Lung (tissue), 12 donors: Measurements from ENCODE around the gene RHEBL1. TPM values are rescaled to one million over a fixed set of nuclear protein-coding genes. Genes with fewer than 3 reads are reported as not detected.

Experiments used
- ATAC-seq: fragments of 200-7000 bp; cut with Tn5 transposase; one replicate; pipeline ENCODE4 v1.9.1; 2020; ENCODE audit warnings: moderate number of reproducible peaks; ENCODE audit not compliant: insufficient read depth, low FRiP score
- DNase-seq, 3 donors: peaks; one replicate each; pipeline ENCODE4 v3.0.0-alpha.2; 2013 to 2017
- H3K27ac ChIP-seq, 2 donors: one replicate each; pipeline ENCODE4 v1.5.1; 2013; ENCODE audit warnings: mild to moderate bottlenecking in 2 of 2, moderate library complexity in 2 of 2, control low read depth in 1 of 2, inconsistent platforms in 1 of 2, low read depth in 1 of 2, low read length in 1 of 2
- H3K27me3 ChIP-seq, 3 donors: one replicate each; pipeline ENCODE4 v1.5.1; 2013; ENCODE audit warnings: low read length in 2 of 3; ENCODE audit not compliant: control insufficient read depth in 3 of 3, insufficient read depth in 3 of 3
- H3K36me3 ChIP-seq, 4 donors: one replicate each; pipeline ENCODE4 v1.5.1; 2013; ENCODE audit warnings: low read length in 4 of 4, mild to moderate bottlenecking in 1 of 4, moderate library complexity in 1 of 4; ENCODE audit not compliant: control insufficient read depth in 4 of 4, insufficient read depth in 4 of 4
- H3K4me1 ChIP-seq, 5 donors: one replicate each; pipeline ENCODE4 v1.5.1; 2013; ENCODE audit warnings: low read length in 5 of 5, mild to moderate bottlenecking in 2 of 5, moderate library complexity in 1 of 5; ENCODE audit not compliant: control insufficient read depth in 5 of 5, insufficient read depth in 5 of 5
- H3K4me3 ChIP-seq: one replicate; pipeline ENCODE4 v1.5.1; 2013; ENCODE audit warnings: mild to moderate bottlenecking, control low read depth, moderate library complexity
- H3K9ac ChIP-seq, 2 donors: one replicate each; pipeline ENCODE4 v1.5.1; 2013; ENCODE audit warnings: low read length in 2 of 2, control low read depth in 1 of 2; ENCODE audit not compliant: insufficient read depth in 1 of 2
- H3K9me3 ChIP-seq, 4 donors: one replicate each; pipeline ENCODE4 v1.5.1; 2013; ENCODE audit warnings: low read length in 3 of 4, mild to moderate bottlenecking in 1 of 4, moderate library complexity in 1 of 4; ENCODE audit not compliant: control insufficient read depth in 4 of 4, insufficient read depth in 3 of 4
- WGBS, 2 donors: extraction: QIAGEN DNeasy Blood & Tissue Kit; methylation state at CpG; one replicate each; pipeline ENCODE4 v1.1.7; 2013; 5-methylcytosine and 5-hydroxymethylcytosine counted together
- polyA plus RNA-seq, 2 donors: library from polyadenylated mRNA; stranded (reverse); fragments of 200-250 nt; gene quantifications; one replicate each; pipeline ENCODE4 v1.2.1, GENCODE V29; 2013
- total RNA-seq, 2 donors: library from RNA; depleted of rRNA in 1 of 2; stranded (reverse); fragments of >200 nt in 1 of 2; gene quantifications; one replicate each; pipeline ENCODE4 v1.2.1, GENCODE V29; 2014 to 2021
- TF ChIP-seq, protein P1 (sequence below): IDR thresholded peaks from 2 replicates; pipeline ENCODE4 v1.5.1; 2012; ENCODE audit warnings: mild to moderate bottlenecking; ENCODE audit errors: control extremely low read depth, extremely low read depth
- donor health status: control.
- donor health status: control.
- donor health status: Bipolar disorder and iron deficiency.
- donor health status: healthy.
- donor health status: DM: yes; HTN: yes; CAD: no.

Gene RHEBL1
- total and polyA plus RNA-seq, 4 donors = 0.51 to 2.6 (median 2.1) TPM

DNA sequence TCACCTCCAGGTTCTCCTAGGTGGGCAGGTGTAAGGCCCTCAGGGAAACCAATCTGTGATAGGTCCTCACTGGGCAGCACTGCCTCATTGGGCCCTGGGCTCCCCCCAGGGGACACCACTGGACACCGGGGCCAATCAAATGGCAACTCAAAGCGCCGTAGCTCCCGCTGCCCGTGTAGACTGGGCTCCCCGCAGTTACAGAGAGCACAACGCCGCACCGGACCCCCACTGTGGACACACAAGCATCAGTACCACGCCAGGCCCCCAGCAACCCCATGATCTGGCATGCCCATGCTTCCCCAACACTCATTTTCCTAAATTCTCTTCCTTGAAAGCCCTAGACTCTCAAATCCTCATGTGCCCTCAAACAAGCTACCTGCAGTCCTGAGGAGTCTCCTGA is 15.3 kb downstream of the RHEBL1 start:
- no peak overlapping the region for H3K4me3 ChIP-seq
- TF ChIP-seq, protein P1, sequence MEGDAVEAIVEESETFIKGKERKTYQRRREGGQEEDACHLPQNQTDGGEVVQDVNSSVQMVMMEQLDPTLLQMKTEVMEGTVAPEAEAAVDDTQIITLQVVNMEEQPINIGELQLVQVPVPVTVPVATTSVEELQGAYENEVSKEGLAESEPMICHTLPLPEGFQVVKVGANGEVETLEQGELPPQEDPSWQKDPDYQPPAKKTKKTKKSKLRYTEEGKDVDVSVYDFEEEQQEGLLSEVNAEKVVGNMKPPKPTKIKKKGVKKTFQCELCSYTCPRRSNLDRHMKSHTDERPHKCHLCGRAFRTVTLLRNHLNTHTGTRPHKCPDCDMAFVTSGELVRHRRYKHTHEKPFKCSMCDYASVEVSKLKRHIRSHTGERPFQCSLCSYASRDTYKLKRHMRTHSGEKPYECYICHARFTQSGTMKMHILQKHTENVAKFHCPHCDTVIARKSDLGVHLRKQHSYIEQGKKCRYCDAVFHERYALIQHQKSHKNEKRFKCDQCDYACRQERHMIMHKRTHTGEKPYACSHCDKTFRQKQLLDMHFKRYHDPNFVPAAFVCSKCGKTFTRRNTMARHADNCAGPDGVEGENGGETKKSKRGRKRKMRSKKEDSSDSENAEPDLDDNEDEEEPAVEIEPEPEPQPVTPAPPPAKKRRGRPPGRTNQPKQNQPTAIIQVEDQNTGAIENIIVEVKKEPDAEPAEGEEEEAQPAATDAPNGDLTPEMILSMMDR = no peak
- 95% methylated on average over 10 of the region's 10 CpGs for WGBS, 2 donors

DNA sequence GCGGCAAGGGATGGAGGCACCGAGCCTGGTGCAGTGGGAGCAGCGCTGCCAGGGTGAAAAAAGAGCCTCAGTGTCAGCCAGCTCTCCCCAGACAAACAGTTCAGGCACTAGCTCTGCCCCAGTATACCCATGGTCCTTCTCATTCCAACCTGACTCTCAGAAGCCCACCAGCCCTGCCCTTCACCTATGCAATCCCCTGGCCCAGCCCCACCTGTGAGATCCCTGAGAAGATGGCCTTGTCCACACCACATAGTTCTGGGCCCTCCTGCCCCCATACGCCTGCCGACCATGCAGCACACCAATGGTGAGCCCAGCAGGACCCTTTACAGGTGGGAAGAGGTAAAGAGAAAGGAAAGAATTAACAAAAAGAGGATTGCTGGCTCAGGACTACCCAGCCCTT is 15.7 kb downstream of the RHEBL1 start:
- peaks cover 22 to 55% (median 33%) of the 10 kb centered on the region in 4 donors for H3K36me3 ChIP-seq
- no peak for ATAC-seq

More for the DNA sequence above, 15.3 kb downstream of the RHEBL1 start:
- H3K9ac ChIP-seq = no peak overlapping the region
- H3K36me3 ChIP-seq = peaks cover 18 to 52% (median 30%) of the 10 kb centered on the region in 4 donors
- H3K27ac ChIP-seq = no peak overlapping the region
- H3K4me1 ChIP-seq = peaks cover 9 to 43% (median 20%) of the 10 kb centered on the region in 5 donors
- DNase-seq (no peak), ATAC-seq (no peak)
- H3K27me3 ChIP-seq = no peaks in the 10 kb centered on the region
- H3K9me3 ChIP-seq = no peaks in the 10 kb centered on the region

DNA sequence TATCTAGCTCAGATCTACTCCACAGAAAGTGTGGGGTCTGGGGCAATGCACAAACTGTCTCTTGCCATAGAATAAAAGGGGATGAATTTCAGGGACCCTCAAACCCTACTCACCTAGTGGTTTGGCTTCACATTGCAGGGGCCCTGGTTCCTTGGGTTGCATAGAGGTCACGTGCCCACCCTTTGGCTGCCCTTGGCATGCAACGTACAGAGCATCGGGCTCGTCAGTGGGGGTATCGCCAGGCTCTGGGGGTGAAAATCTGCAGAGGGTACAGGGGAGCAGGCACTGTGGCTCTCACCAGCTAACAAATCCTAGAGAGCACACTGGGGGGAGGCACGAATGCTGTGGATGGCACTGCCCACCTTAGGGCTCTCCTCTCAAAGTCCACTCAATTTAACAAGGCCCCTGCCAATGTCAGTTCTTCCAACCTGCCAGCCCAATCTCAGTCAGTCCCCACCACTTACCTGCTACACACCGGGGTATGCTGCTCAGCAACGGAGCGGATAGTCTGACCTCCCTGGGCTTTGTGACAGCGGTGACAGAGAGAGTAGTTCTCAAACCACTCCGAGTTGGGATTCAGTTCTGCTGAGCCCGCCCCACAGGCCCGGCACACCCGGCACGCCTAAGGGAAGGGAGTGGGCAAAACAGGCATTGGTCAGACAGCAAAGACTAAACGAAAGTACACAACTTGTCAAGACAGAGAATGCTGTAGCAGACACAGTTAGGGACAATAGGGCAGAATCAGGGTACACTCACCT is 17.1 kb downstream of the RHEBL1 start:
- Histone ChIP-seq H3K27ac (no peak overlapping the region), H3K4me1 (peaks cover 9 to 25% (median 11%) of the 10 kb centered on the region in 5 donors), H3K9ac (no peak overlapping the region), H3K36me3 (peaks cover 32 to 68% (median 46%) of the 10 kb centered on the region in 4 donors), H3K4me3 (no peak overlapping the region), H3K9me3 (no peaks in the 10 kb centered on the region), H3K27me3 (no peaks in the 10 kb centered on the region)
- ATAC-seq (no peak), DNase-seq (no peak)
- TF ChIP-seq, protein P1 = no peak
- 91 to 94% methylated on average over 16 of the region's 16 CpGs for WGBS, 2 donors

More for the DNA sequence above, 15.7 kb downstream of the RHEBL1 start:
- Histone ChIP-seq H3K9ac (no peak overlapping the region), H3K27ac (no peak overlapping the region), H3K4me3 (no peak overlapping the region), H3K4me1 (peaks cover 9 to 40% (median 20%) of the 10 kb centered on the region in 5 donors), H3K9me3 (no peaks in the 10 kb centered on the region), H3K27me3 (no peaks in the 10 kb centered on the region)
- no peak for DNase-seq
- whole genome bisulfite sequencing, 2 donors = 87 to 92% methylated on average over 5 of the region's 5 CpGs
- TF ChIP-seq, protein P1 = no peak
